Testis (tissue), 3 donors: ENCODE results near the gene FSIP1. TPM values are rescaled to one million over a fixed set of nuclear protein-coding genes. Genes with fewer than 3 reads are reported as not detected.

Experiments
- DNase-seq: peaks from one replicate; pipeline ENCODE4 v3.0.0-alpha.2; 2019
- H3K27ac ChIP-seq, 2 donors: fragments of 200-600 bp; sonication (generic); one replicate each; pipeline ENCODE4 v1.5.1; 2019
- H3K27me3 ChIP-seq: fragments of 200-600 bp; sonication (generic); one replicate; pipeline ENCODE4 v1.5.1; 2019
- H3K36me3 ChIP-seq: fragments of 200-600 bp; sonication (generic); one replicate; pipeline ENCODE4 v1.5.1; 2017; ENCODE audit warnings: low read depth; ENCODE audit errors: missing control alignments
- H3K4me1 ChIP-seq: fragments of 200-600 bp; sonication (generic); one replicate; pipeline ENCODE4 v1.5.1; 2019
- H3K4me3 ChIP-seq, 2 donors: fragments of 200-600 bp; sonication (generic); one replicate each; pipeline ENCODE4 v1.5.1; 2017 to 2019
- H3K9me3 ChIP-seq: fragments of 200-600 bp; sonication (generic); one replicate; pipeline ENCODE4 v1.5.1; 2017
- POLR2A ChIP-seq: fragments of 450-650 bp; IDR thresholded peaks from one replicate; pipeline ENCODE4 v1.6.1; 2017; ENCODE audit warnings: antibody characterized with exemption, mild to moderate bottlenecking, moderate library complexity
- WGBS, 2 donors: methylation state at CpG; one replicate each; pipeline ENCODE4 v1.1.5; 2018; 5-methylcytosine and 5-hydroxymethylcytosine counted together
- intact Hi-C: fragments of 100-400 bp; cut with DNase I; formaldehyde crosslinking; loops from one replicate; pipeline ENCODE4 v1.15.1; 2023; ENCODE audit warnings: low total_unique reads
- polyA plus RNA-seq: library from polyadenylated mRNA; stranded (reverse); fragments of 350-450 nt; fragmentation: Illumina TruSeq; extraction: RNeasy Lipid Tissue Mini Kit (QIAGEN cat#74804); gene quantifications from one replicate; pipeline ENCODE4 v1.2.3, GENCODE V29; 2014; ENCODE audit warnings: low read depth, low replicate concordance; ENCODE audit not compliant: insufficient read depth
- total RNA-seq, 2 donors: library from RNA; depleted of rRNA; stranded (reverse); fragments of >200 nt; gene quantifications; one replicate each; pipeline ENCODE4 v1.2.3, GENCODE V29; 2016
- TF ChIP-seq, protein P1 (sequence below), 3 experiments: fragments of 450-650 bp in 2 of 3; fragments of 200-600 bp in 1 of 3; sonication (generic) in 1 of 3; IDR thresholded peaks; one replicate each; pipeline ENCODE4 v1.5.1; 2016 to 2019; ENCODE audit warnings: antibody characterized with exemption in 3 of 3, mild to moderate bottlenecking in 2 of 3, moderate library complexity in 1 of 3

Gene FSIP1
- total and polyA plus RNA-seq, 3 donors from 2014 or later = 5.8 to 11.2 (median 8.2) TPM

DNA sequence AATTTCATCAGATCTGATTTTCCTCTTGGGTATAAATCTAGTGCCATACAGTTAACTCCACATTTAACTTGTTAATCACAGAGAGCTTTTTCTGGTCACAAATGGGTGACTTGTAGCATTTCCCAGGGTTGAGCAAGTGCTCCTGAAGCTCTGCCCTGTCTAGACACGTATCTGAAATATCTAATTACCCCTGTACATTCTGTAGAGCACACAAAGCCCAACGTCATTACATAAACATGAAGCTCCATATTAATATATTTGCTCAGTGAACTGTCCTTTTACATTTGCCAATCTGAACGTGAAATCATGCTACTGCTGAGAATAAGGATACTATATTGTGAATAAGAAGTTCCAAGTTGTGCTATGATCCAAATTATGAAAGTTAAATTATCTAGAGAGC is 152.7 kb downstream of the FSIP1 start:
- no peak overlapping the region for H3K4me3 ChIP-seq
- 86 to 88% methylated on average over 3 of the region's 3 CpGs for WGBS, 2 donors
- intact Hi-C loops = no loop called here
- no peak for DNase-seq
- no peaks in the 10 kb centered on the region for H3K27me3 ChIP-seq
- TF ChIP-seq POLR2A = no peak
- TF ChIP-seq, protein P1, sequence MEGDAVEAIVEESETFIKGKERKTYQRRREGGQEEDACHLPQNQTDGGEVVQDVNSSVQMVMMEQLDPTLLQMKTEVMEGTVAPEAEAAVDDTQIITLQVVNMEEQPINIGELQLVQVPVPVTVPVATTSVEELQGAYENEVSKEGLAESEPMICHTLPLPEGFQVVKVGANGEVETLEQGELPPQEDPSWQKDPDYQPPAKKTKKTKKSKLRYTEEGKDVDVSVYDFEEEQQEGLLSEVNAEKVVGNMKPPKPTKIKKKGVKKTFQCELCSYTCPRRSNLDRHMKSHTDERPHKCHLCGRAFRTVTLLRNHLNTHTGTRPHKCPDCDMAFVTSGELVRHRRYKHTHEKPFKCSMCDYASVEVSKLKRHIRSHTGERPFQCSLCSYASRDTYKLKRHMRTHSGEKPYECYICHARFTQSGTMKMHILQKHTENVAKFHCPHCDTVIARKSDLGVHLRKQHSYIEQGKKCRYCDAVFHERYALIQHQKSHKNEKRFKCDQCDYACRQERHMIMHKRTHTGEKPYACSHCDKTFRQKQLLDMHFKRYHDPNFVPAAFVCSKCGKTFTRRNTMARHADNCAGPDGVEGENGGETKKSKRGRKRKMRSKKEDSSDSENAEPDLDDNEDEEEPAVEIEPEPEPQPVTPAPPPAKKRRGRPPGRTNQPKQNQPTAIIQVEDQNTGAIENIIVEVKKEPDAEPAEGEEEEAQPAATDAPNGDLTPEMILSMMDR (IDR thresholded peaks at IDR 0.05) = no peak
- H3K36me3 ChIP-seq = no peaks in the 10 kb centered on the region
- H3K9me3 ChIP-seq = no peaks in the 10 kb centered on the region
- no peak overlapping the region for H3K27ac ChIP-seq
- H3K4me1 ChIP-seq = peaks cover 4% of the 10 kb centered on the region

DNA sequence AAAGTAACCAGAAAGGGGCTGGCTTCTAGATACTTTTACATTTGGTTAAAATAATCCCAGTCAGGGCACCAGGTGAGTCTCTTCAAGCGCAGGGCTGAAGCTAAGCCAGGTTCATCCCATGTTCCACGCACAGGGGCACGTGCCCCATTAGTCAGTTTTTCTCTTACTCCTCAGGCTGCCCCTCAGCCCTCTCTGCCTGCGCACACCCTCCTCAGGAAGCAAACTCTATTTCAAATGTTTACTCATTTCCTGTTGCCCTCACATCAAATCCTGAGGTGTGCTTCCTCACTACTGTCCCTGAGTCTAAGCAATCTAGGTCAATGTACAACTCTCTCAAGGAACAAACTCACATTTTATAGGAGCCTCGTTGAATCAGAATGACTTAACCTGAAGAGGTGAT is 153.3 kb downstream of the FSIP1 start:
- no peak for DNase-seq
- intact Hi-C loops = no loop called here
- Histone ChIP-seq H3K4me3 (no peak overlapping the region), H3K9me3 (no peaks in the 10 kb centered on the region), H3K36me3 (no peaks in the 10 kb centered on the region), H3K27me3 (no peaks in the 10 kb centered on the region), H3K4me1 (peaks cover 4% of the 10 kb centered on the region), H3K27ac (no peak overlapping the region)
- TF ChIP-seq POLR2A = no peak
- TF ChIP-seq, protein P1 (IDR thresholded peaks at IDR 0.05) = no peak
- 80 to 85% methylated on average over 5 of the region's 5 CpGs for WGBS, 2 donors

DNA sequence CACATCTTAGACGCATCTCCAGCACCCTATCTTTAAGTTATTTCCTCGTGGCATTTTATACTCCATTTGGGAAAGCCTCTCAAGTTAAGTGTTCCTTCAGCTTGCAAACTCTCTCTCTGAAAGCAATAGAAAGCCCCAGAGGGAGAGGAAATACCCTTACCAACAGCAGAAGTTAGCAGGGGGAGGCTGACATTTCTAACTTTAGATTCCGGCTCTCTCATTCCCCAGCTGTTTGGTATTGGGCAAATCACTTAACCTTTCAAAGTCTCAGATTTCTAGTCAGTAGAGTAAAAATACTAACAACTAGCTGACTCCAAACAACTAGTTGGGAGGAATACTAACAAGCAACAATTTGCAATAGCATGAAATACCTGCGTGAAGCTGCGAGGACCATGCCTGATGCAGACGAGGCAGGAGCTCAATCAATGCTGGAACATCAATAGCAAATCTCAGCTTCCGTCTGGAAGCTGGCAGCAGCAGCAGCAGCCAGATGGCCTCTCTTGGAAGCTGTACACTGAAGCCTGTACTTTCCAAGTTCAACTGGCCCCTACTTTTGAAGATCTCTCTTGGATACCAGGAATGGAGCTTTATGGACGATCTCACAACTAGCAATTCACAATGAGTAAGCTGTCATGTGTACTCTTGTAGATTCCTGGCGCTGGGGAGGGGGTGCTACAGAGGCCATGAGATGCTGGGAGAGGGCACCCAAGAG is 153.9 kb downstream of the FSIP1 start:
- no peak for TF ChIP-seq POLR2A
- TF ChIP-seq, protein P1 (IDR thresholded peaks at IDR 0.05) = no peak
- 67 to 72% methylated on average over 8 to 9 of the region's 9 CpGs for WGBS, 2 donors
- Histone ChIP-seq H3K9me3 (no peaks in the 10 kb centered on the region), H3K36me3 (no peaks in the 10 kb centered on the region), H3K4me1 (peaks cover 4% of the 10 kb centered on the region), H3K27ac (no peak overlapping the region), H3K27me3 (no peaks in the 10 kb centered on the region), H3K4me3 (no peak overlapping the region)
- DNase-seq = no peak
- intact Hi-C loops = no loop called here

DNA sequence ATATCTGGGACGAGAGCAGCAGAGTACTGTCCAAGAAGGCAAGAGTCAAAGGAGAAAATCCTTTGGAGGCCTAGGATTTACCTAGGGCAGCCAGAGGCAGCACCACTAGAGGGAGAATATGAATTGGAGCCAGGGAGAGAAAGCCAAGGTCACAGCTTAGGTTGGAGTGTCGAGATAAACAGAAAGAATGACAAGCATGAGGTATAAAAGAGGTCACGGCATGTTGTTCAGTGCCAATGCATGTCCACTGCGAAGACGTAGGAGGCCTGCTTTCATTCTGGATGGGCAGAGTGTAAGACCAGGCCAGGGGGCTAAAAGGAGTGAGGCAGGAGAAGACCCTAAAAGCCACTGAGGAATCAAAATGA is 154.5 kb downstream of the FSIP1 start:
- H3K4me3 ChIP-seq = no peak overlapping the region
- H3K4me1 ChIP-seq = peaks cover 4% of the 10 kb centered on the region
- no peak for DNase-seq
- H3K27ac ChIP-seq = no peak overlapping the region
- no peaks in the 10 kb centered on the region for H3K36me3 ChIP-seq
- 53 to 68% methylated on average over 5 of the region's 5 CpGs for WGBS, 2 donors
- no peak for TF ChIP-seq POLR2A
- TF ChIP-seq, protein P1 (IDR thresholded peaks at IDR 0.05) = peak in 1 of 3 experiments; percentile 29
- no peaks in the 10 kb centered on the region for H3K9me3 ChIP-seq
- no peaks in the 10 kb centered on the region for H3K27me3 ChIP-seq
- intact Hi-C loops = no loop called here
